Measurements from ENCODE around the gene TNFAIP3.

Gene TNFAIP3

DNA sequence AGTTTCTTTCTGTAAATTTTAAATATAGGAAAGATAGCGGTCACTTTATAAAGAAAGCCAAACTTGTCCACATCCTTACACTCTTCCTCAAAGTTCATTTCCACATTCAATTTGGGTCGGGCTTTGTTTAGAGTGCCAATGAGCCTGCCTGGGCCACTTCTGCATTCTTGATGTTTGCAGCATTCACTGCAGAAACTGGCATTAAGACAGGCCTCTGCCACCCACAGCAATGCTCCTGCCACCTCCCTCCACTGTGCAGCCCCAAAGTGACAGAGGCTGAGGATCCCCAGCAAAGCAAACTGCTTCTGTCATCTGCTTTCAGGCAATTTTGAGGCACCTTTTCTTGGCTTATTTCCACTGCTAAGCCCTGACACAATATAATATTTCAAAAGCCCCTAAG is 61.2 kb downstream of the TNFAIP3 start:
- no peaks in the 10 kb centered on the region for H3K9me3 Mint-ChIP-seq
- H3K27ac Mint-ChIP-seq, result peak overlapping the region; percentile 89
- intact Hi-C loops (cut with micrococcal nuclease), result loop anchor here (5.0 kb wide), 1 partner anchor 56 kb away; no protein-coding TSS in a partner anchor
- peak overlapping the region; percentile 64 for H3K4me3 Mint-ChIP-seq
- H3K36me3 Mint-ChIP-seq (ENCODE audit: low read depth), result no peaks in the 10 kb centered on the region
- H3K4me1 Mint-ChIP-seq (ENCODE audit: low read depth), result peaks cover 63% of the 10 kb centered on the region
- no peaks in the 10 kb centered on the region for H3K27me3 Mint-ChIP-seq

DNA sequence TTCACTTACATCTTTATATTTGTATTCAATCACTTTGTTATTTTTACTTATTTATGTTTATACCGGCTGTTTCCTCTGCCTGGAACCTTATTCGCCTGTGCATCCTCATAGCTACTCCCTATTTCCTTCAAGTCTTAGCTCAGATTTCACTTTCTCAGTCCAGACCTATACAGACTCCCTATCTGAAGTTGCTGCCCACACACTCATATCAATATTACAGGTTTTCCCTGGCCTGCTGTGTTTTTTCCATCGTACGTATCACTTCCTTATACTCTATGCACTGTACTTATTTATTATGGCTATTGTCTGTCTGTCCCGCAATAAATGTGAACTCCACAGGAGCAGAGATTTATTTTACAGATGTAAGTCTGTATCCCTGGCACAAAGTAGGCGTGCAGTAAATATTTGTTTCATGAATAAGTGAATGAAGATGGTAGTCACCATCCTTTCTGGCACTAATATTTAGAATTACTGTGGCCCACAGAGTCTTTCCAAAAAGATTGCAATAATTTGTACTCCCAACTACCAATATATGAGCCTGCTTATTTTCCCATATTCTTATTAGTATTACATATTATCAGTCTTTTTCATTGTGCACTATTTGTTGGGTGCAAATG is 64.9 kb downstream of the TNFAIP3 start:
- Mint-ChIP-seq H3K4me1 (ENCODE audit: low read depth) (peaks cover 30% of the 10 kb centered on the region), H3K27me3 (no peaks in the 10 kb centered on the region), H3K27ac (no peak overlapping the region), H3K36me3 (ENCODE audit: low read depth) (no peaks in the 10 kb centered on the region), H3K9me3 (no peaks in the 10 kb centered on the region), H3K4me3 (no peak overlapping the region)
- intact Hi-C loops (cut with micrococcal nuclease), result no loop called here

Data from dendritic cell treated with granulocyte-macrophage colony-stimulating factor and Interleukin-4, amounts not matched to agents 40 ng/mL and 50 ng/mL, for 4 days (primary cell).